Measurements from ENCODE around the gene ELP4.

Gene ELP4

DNA sequence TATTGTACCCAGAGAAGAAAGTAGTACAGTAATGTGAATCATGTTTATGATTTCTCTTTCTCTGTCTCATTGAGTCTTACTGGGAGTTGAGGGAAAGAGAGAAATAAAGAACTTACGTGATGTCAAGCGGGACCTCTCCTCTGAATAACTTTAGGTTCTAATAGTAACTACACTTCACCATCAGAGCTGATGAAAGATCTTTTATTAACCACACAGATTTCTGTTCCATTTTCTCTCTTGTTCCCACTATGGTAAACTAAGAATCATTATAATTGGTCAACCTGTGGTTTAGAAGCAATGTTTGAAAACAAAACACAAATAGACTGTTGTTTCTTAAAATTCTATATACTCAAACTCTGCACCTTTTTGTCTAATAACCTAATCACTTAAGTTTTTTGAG, 142.3 kb downstream of the ELP4 start:
- no peak for DNase-seq (ENCODE audit: extremely low read depth, low read depth)
- TF ChIP-seq CTCF (IDR thresholded peaks at IDR 0.05; ENCODE audit: low read depth, low read length, missing control alignments), result no peak
- H3K4me3 ChIP-seq (replicated peaks; ENCODE audit: low read depth, low read length), result no peak overlapping the region

- no peak for TF ChIP-seq CTCF (IDR thresholded peaks at IDR 0.05; ENCODE audit: low read depth, low read length, missing control alignments)
- no peak for DNase-seq (ENCODE audit: extremely low read depth, low read depth)
- H3K4me3 ChIP-seq (replicated peaks; ENCODE audit: low read depth, low read length), result no peak overlapping the region
Observed at GRCh38 chr11:31652528-31652927, 143.0 kb downstream of the ELP4 start.

DNA sequence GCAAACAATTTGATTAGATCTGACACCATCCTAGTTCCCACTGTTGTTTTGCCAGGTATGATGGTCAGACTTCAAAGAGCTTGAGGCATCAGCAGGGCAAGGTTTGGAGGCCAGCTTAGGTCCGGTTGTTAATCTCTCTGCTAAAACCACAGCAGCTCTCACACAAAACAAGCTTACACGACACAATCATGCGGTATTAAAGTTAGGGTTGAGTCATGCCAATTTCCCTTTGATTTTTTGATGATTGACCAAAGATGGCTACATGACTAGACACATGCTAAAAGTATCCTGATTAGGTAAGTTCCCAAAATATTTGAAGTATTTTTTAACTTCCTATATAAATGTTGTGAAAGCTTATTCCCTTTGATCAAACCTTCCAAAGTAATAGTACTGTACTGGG, 145.9 kb downstream of the ELP4 start:
- DNase-seq (ENCODE audit: extremely low read depth, low read depth), result no peak
- TF ChIP-seq CTCF (IDR thresholded peaks at IDR 0.05; ENCODE audit: low read depth, low read length, missing control alignments), result no peak
- no peak overlapping the region for H3K4me3 ChIP-seq (replicated peaks; ENCODE audit: low read depth, low read length)

- DNase-seq (ENCODE audit: extremely low read depth, low read depth), result no peak
- no peak overlapping the region for H3K4me3 ChIP-seq (replicated peaks; ENCODE audit: low read depth, low read length)
- no peak for TF ChIP-seq CTCF (IDR thresholded peaks at IDR 0.05; ENCODE audit: low read depth, low read length, missing control alignments)
Observed at GRCh38 chr11:31656051-31656450, 146.5 kb downstream of the ELP4 start.

- TF ChIP-seq CTCF (IDR thresholded peaks at IDR 0.05; ENCODE audit: low read depth, low read length, missing control alignments), result no peak
- no peak for DNase-seq (ENCODE audit: extremely low read depth, low read depth)
- no peak overlapping the region for H3K4me3 ChIP-seq (replicated peaks; ENCODE audit: low read depth, low read length)
Observed at GRCh38 chr11:31657091-31657490, 147.5 kb downstream of the ELP4 start.

DNA sequence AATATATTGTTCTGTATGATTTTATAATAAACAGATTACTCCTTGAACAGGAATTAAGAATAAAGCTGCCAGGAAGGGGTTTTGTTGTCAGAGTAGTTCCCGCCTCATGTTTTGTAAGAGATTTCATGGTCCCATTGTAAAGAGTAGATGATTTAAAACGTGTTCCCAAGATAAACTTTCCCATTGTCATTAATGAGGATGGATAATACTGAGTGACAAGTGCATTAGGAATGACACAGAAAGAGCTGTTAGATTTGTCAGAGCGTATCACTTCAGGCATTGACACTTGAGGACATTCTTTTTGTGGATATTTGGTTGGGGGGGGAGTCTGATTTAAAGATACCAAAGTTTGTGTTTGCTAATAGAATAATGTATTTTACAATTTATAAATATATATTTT, 154.6 kb downstream of the ELP4 start:
- no peak for TF ChIP-seq CTCF (IDR thresholded peaks at IDR 0.05; ENCODE audit: low read depth, low read length, missing control alignments)
- DNase-seq (ENCODE audit: extremely low read depth, low read depth), result no peak
- no peak overlapping the region for H3K4me3 ChIP-seq (replicated peaks; ENCODE audit: low read depth, low read length)

GRCh38 chr11:31664954-31665353, 155.4 kb downstream of the ELP4 start:
- no peak for DNase-seq (ENCODE audit: extremely low read depth, low read depth)
- TF ChIP-seq CTCF (IDR thresholded peaks at IDR 0.05; ENCODE audit: low read depth, low read length, missing control alignments), result no peak
- no peak overlapping the region for H3K4me3 ChIP-seq (replicated peaks; ENCODE audit: low read depth, low read length)
